HG03064 (cell line): Measurements from ENCODE around the gene HDLBP.

Source experiments
- ATAC-seq: cut with Tn5 transposase; IDR thresholded peaks from one replicate; pipeline ENCODE4 v1.9.1; 2021; ENCODE audit warnings: low read depth; ENCODE audit not compliant: unreplicated experiment

The HDLBP gene

GRCh38 chr2:241258505-241259280 is 56.8 kb downstream of the HDLBP start:
- ATAC-seq = no peak

- no peak for ATAC-seq
Observed at GRCh38 chr2:241257419-241258032, 57.9 kb downstream of the HDLBP start.

- ATAC-seq = no peak
Observed at GRCh38 chr2:241256168-241256545, 59.3 kb downstream of the HDLBP start.

- ATAC-seq = no peak
Observed at GRCh38 chr2:241255542-241256167, 59.8 kb downstream of the HDLBP start.

- no peak for ATAC-seq
Observed at GRCh38 chr2:241254904-241255351, 60.5 kb downstream of the HDLBP start.

GRCh38 chr2:241252778-241253475 is 62.5 kb downstream of the HDLBP start:
- no peak for ATAC-seq

GRCh38 chr2:241249654-241250053 is 65.8 kb downstream of the HDLBP start:
- no peak for ATAC-seq

GRCh38 chr2:241248897-241249296 is 66.6 kb downstream of the HDLBP start:
- ATAC-seq = no peak

- ATAC-seq = no peak
Observed at GRCh38 chr2:241248289-241248688, 67.2 kb downstream of the HDLBP start.

GRCh38 chr2:241244368-241244767 is 71.1 kb downstream of the HDLBP start:
- no peak for ATAC-seq

GRCh38 chr2:241242306-241242705 is 73.2 kb downstream of the HDLBP start:
- no peak for ATAC-seq

GRCh38 chr2:241241669-241242068 is 73.8 kb downstream of the HDLBP start:
- no peak for ATAC-seq

- no peak for ATAC-seq
Observed at GRCh38 chr2:241240320-241241004, 75.0 kb downstream of the HDLBP start.

GRCh38 chr2:241239552-241240202 is 75.8 kb downstream of the HDLBP start:
- ATAC-seq = no peak

- no peak for ATAC-seq
Observed at GRCh38 chr2:241238693-241239198, 76.7 kb downstream of the HDLBP start.

GRCh38 chr2:241237949-241238371 is 77.5 kb downstream of the HDLBP start:
- ATAC-seq = no peak

GRCh38 chr2:241237047-241237446 is 78.4 kb downstream of the HDLBP start:
- no peak for ATAC-seq

- no peak for ATAC-seq
Observed at GRCh38 chr2:241235859-241236593, 79.4 kb downstream of the HDLBP start.
